Posterior vena cava (tissue), 2 donors: ENCODE measurements around the gene AOPEP. TPM values are rescaled to one million over a fixed set of nuclear protein-coding genes. Genes with fewer than 3 reads are reported as not detected.

ENCODE experiments used
- DNase-seq: peaks from one replicate; pipeline ENCODE4 v3.0.0-alpha.2; 2020; ENCODE audit warnings: low spot score
- intact Hi-C, 2 donors: fragments of 100-400 bp; cut with DNase I; formaldehyde crosslinking; loops; one replicate each; pipeline versions ENCODE4 v1.14.1 to v1.14.2; 2022 to 2023
- total RNA-seq, 2 donors: library from RNA; stranded (reverse); fragmentation: NEBNext Ultra II Directional; extraction: Animal tissue kit (Norgen Biotek cat#: 25700); gene quantifications; one replicate each; pipeline ENCODE4 v1.2.1, GENCODE V29; 2021
- donor health status: DM: yes; HTN: yes; CAD: no.
- donor health status: DM: yes; HTN: yes; CAD: no.

Gene AOPEP
- total RNA-seq, 2 donors from 2014 or later = 124 to 138 TPM

- intact Hi-C loops = loop anchor here in 1 of 2 donors (5.0 kb wide), 1 partner anchor 50 kb away; no protein-coding TSS in a partner anchor
- DNase-seq = no peak
Observed at GRCh38 chr9:95061916-95062595, 335.6 kb downstream of the AOPEP start.

- DNase-seq = no peak
- intact Hi-C loops = loop anchor here in 1 of 2 donors (5.0 kb wide), 1 partner anchor 50 kb away; no protein-coding TSS in a partner anchor
Observed at GRCh38 chr9:95062596-95063065, 336.1 kb downstream of the AOPEP start.

GRCh38 chr9:95063300-95063699 lies 336.8 kb downstream of the AOPEP start:
- intact Hi-C loops = loop anchor here in 1 of 2 donors (5.0 kb wide), 1 partner anchor 51 kb away; no protein-coding TSS in a partner anchor
- no peak for DNase-seq

GRCh38 chr9:95065224-95065623 lies 338.7 kb downstream of the AOPEP start:
- intact Hi-C loops = no loop called here
- DNase-seq = no peak

- no peak for DNase-seq
- intact Hi-C loops = no loop called here
Observed at GRCh38 chr9:95067057-95067456, 340.6 kb downstream of the AOPEP start.

GRCh38 chr9:95067897-95068296 lies 341.4 kb downstream of the AOPEP start:
- no peak for DNase-seq
- intact Hi-C loops = no loop called here

- intact Hi-C loops = no loop called here
- DNase-seq = no peak
Observed at GRCh38 chr9:95070549-95071021, 344.1 kb downstream of the AOPEP start.

GRCh38 chr9:95071450-95071849 lies 345.0 kb downstream of the AOPEP start:
- no peak for DNase-seq

GRCh38 chr9:95071925-95072324 lies 345.4 kb downstream of the AOPEP start:
- no peak for DNase-seq
- intact Hi-C loops = no loop called here

More at GRCh38 chr9:95071450-95071849, 345.0 kb downstream of the AOPEP start:
- intact Hi-C loops = no loop called here

GRCh38 chr9:95073042-95073607 lies 346.6 kb downstream of the AOPEP start:
- no peak for DNase-seq
- intact Hi-C loops = no loop called here

- intact Hi-C loops = no loop called here
- no peak for DNase-seq
Observed at GRCh38 chr9:95073918-95074317, 347.4 kb downstream of the AOPEP start.

GRCh38 chr9:95074632-95075031 lies 348.1 kb downstream of the AOPEP start:
- no peak for DNase-seq
- intact Hi-C loops = no loop called here

GRCh38 chr9:95075700-95076099 lies 349.2 kb downstream of the AOPEP start:
- intact Hi-C loops = no loop called here
- no peak for DNase-seq

GRCh38 chr9:95076696-95077052 lies 350.2 kb downstream of the AOPEP start:
- no peak for DNase-seq
- intact Hi-C loops = no loop called here

GRCh38 chr9:95077053-95077765 lies 350.7 kb downstream of the AOPEP start:
- no peak for DNase-seq
- intact Hi-C loops = no loop called here

GRCh38 chr9:95077766-95078370 lies 351.4 kb downstream of the AOPEP start:
- no peak for DNase-seq
- intact Hi-C loops = no loop called here

- intact Hi-C loops = no loop called here
- DNase-seq = no peak
Observed at GRCh38 chr9:95078511-95078910, 352.0 kb downstream of the AOPEP start.

GRCh38 chr9:95078939-95079338 lies 352.4 kb downstream of the AOPEP start:
- no peak for DNase-seq
- intact Hi-C loops = no loop called here

GRCh38 chr9:95079461-95079860 lies 353.0 kb downstream of the AOPEP start:
- DNase-seq = no peak
- intact Hi-C loops = no loop called here
